HFF-Myc (cell line): ENCODE results near the gene NCEH1.

Experiments
- DNase-seq: peaks from one replicate; pipeline ENCODE4 v3.0.0-alpha.2; 2011; ENCODE audit warnings: low read depth; ENCODE audit errors: extremely low read depth
- H3K4me3 ChIP-seq: replicated peaks from 2 replicates; pipeline ENCODE4 v1.5.1; 2011; ENCODE audit warnings: low read depth, mild to moderate bottlenecking, control low read depth, low read length
- CTCF ChIP-seq: IDR thresholded peaks from 2 replicates; pipeline ENCODE4 v1.5.1; 2012; ENCODE audit warnings: mild to moderate bottlenecking, low read depth, low read length, control low read depth; ENCODE audit errors: missing control alignments

Gene NCEH1

GRCh38 chr3:172655388-172655787 is 55.5 kb downstream of the NCEH1 start:
- no peak for DNase-seq
- TF ChIP-seq CTCF, result no peak
- no peak overlapping the region for H3K4me3 ChIP-seq

- H3K4me3 ChIP-seq, result no peak overlapping the region
- no peak for DNase-seq
- no peak for TF ChIP-seq CTCF
Observed at GRCh38 chr3:172654470-172654869, 56.4 kb downstream of the NCEH1 start.

GRCh38 chr3:172653004-172653572 is 57.8 kb downstream of the NCEH1 start:
- no peak for TF ChIP-seq CTCF
- no peak overlapping the region for H3K4me3 ChIP-seq

GRCh38 chr3:172651936-172652625 is 58.8 kb downstream of the NCEH1 start:
- TF ChIP-seq CTCF, result no peak
- H3K4me3 ChIP-seq, result no peak overlapping the region
- no peak for DNase-seq

More at GRCh38 chr3:172653004-172653572, 57.8 kb downstream of the NCEH1 start:
- no peak for DNase-seq

- DNase-seq, result no peak
- no peak overlapping the region for H3K4me3 ChIP-seq
- TF ChIP-seq CTCF, result no peak
Observed at GRCh38 chr3:172649987-172650386, 60.9 kb downstream of the NCEH1 start.

GRCh38 chr3:172648747-172649146 is 62.1 kb downstream of the NCEH1 start:
- no peak for TF ChIP-seq CTCF
- H3K4me3 ChIP-seq, result no peak overlapping the region
- DNase-seq, result no peak
